ENCODE results near the gene SH3BGRL. TPM values are rescaled to one million over a fixed set of nuclear protein-coding genes. Genes with fewer than 3 reads are reported as not detected.
"Not testable (repeated sequence)": the region's sequence is repeated elsewhere in the genome, so short reads cannot be mapped to it uniquely, and the experiment has no call there.

The SH3BGRL gene
- polyA plus RNA-seq, 1 of the 3 experiments (the other 2 are of a cell fraction): 43.6 TPM

GRCh38 chrX:81316163-81316562, 114.3 kb downstream of the SH3BGRL start (continued):
- TF ChIP-seq ZBTB33 (IDR thresholded peaks at IDR 0.05; ENCODE audit: borderline replicate concordance, low read depth): no peak

- H3K4me3 ChIP-seq (ENCODE audit: low read depth in 2 of 2, low read length in 1 of 2); H3K27ac ChIP-seq (ENCODE audit: low read depth in 2 of 2, low read length in 1 of 2); DNase-seq; H3F3A ChIP-seq (replicated peaks; ENCODE audit: insufficient read depth); H3K4me2 ChIP-seq; H3K9ac ChIP-seq; H3K9me2 ChIP-seq; POLR2A ChIA-PET; CTCF ChIA-PET; H3K36me3 ChIP-seq (replicated peaks in 1 of 2; ENCODE audit: control insufficient read depth in 1 of 2, insufficient read depth in 2 of 2, low read length in 1 of 2); H3K27me3 ChIP-seq (ENCODE audit: insufficient read depth); H3K79me2 ChIP-seq (ENCODE audit: insufficient read depth); H4K20me1 ChIP-seq (ENCODE audit: insufficient read depth); H2AFZ ChIP-seq (ENCODE audit: low read depth); H3K4me1 ChIP-seq (ENCODE audit: control insufficient read depth in 1 of 2, insufficient read depth in 2 of 2, low read depth in 1 of 2, low read length in 1 of 2); H3K9me3 ChIP-seq: not testable (repeated sequence)
- whole genome bisulfite sequencing (ENCODE audit: low lambda C conversion rate): 25% methylated on average over 1 of the region's 1 CpG
These were observed 129.8 kb downstream of the SH3BGRL start for GRCh38 chrX:81331653-81332052.

DNA sequence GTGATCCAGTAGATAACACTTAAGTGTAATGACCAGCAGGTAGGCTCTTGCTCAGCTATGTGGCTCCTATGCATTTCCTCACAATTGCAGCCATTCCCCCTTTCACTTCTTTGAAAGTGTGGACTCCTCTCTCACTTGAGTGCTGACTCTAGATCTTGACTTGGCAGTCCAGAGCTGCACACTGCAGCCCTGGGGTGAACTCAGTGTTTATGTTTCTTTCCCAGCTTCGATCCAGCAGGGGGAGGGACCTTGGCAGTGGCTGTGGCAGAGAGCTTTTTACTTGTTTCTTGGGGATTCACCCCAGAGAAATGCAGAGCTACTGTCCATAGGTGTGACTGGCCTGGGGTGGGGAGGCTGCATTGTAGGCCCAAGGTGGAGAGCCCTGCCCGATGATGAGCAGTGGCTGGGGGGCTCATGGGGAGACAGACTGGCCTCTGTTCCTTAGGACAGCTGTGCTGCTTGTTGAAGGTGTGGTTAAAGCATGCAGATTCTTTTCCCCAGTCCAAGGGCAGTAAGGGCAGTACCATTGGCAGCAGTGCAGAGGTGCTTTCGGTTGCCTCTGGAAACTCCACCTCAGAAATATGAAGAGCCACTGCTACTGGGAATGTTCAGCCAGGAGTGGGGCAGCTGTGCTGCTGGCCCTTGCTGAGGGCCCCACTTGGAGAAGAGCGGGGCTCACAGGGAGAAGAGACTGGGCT, 134.7 kb downstream of the SH3BGRL start:
- no peak for DNase-seq
- Histone ChIP-seq H2AFZ (ENCODE audit: low read depth) (no peak overlapping the region), H3K9ac (no peak overlapping the region), H3K27ac (ENCODE audit: low read depth in 2 of 2, low read length in 1 of 2) (no peak overlapping the region), H3K79me2 (ENCODE audit: insufficient read depth) (no peaks in the 10 kb centered on the region), H3K9me3 (no peaks in the 10 kb centered on the region), H3K27me3 (ENCODE audit: insufficient read depth) (no peaks in the 10 kb centered on the region), H3K4me3 (ENCODE audit: low read depth in 2 of 2, low read length in 1 of 2) (no peak overlapping the region), H3K4me2 (no peak overlapping the region), H3F3A (replicated peaks; ENCODE audit: insufficient read depth) (no peaks in the 10 kb centered on the region), H3K9me2 (no peaks in the 10 kb centered on the region), H3K4me1 (ENCODE audit: control insufficient read depth in 1 of 2, insufficient read depth in 2 of 2, low read depth in 1 of 2, low read length in 1 of 2) (no peaks in the 10 kb centered on the region), H3K36me3 (replicated peaks in 1 of 2; ENCODE audit: control insufficient read depth in 1 of 2, insufficient read depth in 2 of 2, low read length in 1 of 2) (no peaks in the 10 kb centered on the region), H4K20me1 (ENCODE audit: insufficient read depth) (no peaks in the 10 kb centered on the region)
- TF ChIP-seq, protein P1, sequence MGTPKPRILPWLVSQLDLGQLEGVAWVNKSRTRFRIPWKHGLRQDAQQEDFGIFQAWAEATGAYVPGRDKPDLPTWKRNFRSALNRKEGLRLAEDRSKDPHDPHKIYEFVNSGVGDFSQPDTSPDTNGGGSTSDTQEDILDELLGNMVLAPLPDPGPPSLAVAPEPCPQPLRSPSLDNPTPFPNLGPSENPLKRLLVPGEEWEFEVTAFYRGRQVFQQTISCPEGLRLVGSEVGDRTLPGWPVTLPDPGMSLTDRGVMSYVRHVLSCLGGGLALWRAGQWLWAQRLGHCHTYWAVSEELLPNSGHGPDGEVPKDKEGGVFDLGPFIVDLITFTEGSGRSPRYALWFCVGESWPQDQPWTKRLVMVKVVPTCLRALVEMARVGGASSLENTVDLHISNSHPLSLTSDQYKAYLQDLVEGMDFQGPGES (IDR thresholded peaks at IDR 0.05; ENCODE audit: low read depth, low read length): no peak
- no peak for TF ChIP-seq GATA2 (CRISPR knock-in tag; IDR thresholded peaks at IDR 0.05)
- no peak for TF ChIP-seq FOSL2 (IDR thresholded peaks at IDR 0.05; ENCODE audit: borderline replicate concordance, low read depth)
- no peak for TF ChIP-seq EZH2phosphoT487 (IDR thresholded peaks at IDR 0.05; ENCODE audit: borderline replicate concordance, low read depth)
- no peak for TF ChIP-seq POLR2AphosphoS5 (IDR thresholded peaks at IDR 0.05; ENCODE audit: low read depth, low read length)
- no peak for TF ChIP-seq ZBTB33 (IDR thresholded peaks at IDR 0.05; ENCODE audit: borderline replicate concordance, low read depth)
- no peak for TF ChIP-seq GABPA (IDR thresholded peaks at IDR 0.05; ENCODE audit: low read depth)
- TF ChIP-seq YY1 (IDR thresholded peaks at IDR 0.05; ENCODE audit: low read depth): no peak
- TF ChIP-seq MEF2A (IDR thresholded peaks at IDR 0.05; ENCODE audit: borderline replicate concordance, low read depth): no peak
- no peak for TF ChIP-seq NFIC (IDR thresholded peaks at IDR 0.05; ENCODE audit: borderline replicate concordance)
- TF ChIP-seq, protein P2, sequence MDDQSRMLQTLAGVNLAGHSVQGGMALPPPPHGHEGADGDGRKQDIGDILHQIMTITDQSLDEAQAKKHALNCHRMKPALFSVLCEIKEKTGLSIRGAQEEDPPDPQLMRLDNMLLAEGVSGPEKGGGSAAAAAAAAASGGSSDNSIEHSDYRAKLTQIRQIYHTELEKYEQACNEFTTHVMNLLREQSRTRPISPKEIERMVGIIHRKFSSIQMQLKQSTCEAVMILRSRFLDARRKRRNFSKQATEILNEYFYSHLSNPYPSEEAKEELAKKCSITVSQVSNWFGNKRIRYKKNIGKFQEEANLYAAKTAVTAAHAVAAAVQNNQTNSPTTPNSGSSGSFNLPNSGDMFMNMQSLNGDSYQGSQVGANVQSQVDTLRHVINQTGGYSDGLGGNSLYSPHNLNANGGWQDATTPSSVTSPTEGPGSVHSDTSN (IDR thresholded peaks at IDR 0.05): no peak
- ChIA-PET CTCF (interaction anchor here (1.0 kb wide), 1 partner anchor 20 kb away, joined by 3 read pairs; no protein-coding TSS in a partner anchor), POLR2A (no interaction called here)
- WGBS (ENCODE audit: low lambda C conversion rate): 20% methylated on average over 2 of the region's 4 CpGs

Data from SK-N-SH (cell line).